ENCODE measurements around the gene KCNK5. TPM values are rescaled to one million over a fixed set of nuclear protein-coding genes. Genes with fewer than 3 reads are reported as not detected.

The KCNK5 gene
- total RNA-seq, 4 donors from 2014 or later: 10.0 to 110 (median 49.7) TPM

GRCh38 chr6:39189131-39189530 is 40.1 kb downstream of the KCNK5 start:
- 84 to 88% methylated on average over 8 of the region's 8 CpGs for WGBS, 2 donors
- DNase-seq (ENCODE audit: low spot score in 2 of 2): no peak
- intact Hi-C loops (cut with DNase I; ENCODE audit: low total_unique reads): no loop called here
- no peak for TF ChIP-seq POLR2A (IDR thresholded peaks at IDR 0.05)
- TF ChIP-seq CTCF (IDR thresholded peaks at IDR 0.05): no peak
- no peak overlapping the region for H3K4me3 ChIP-seq (ENCODE audit: low read depth, poor library complexity, severe bottlenecking)

GRCh38 chr6:39188571-39188970 is 40.7 kb downstream of the KCNK5 start:
- TF ChIP-seq POLR2A (IDR thresholded peaks at IDR 0.05) (no peak), CTCF (IDR thresholded peaks at IDR 0.05) (no peak)
- no peak overlapping the region for H3K4me3 ChIP-seq (ENCODE audit: low read depth, poor library complexity, severe bottlenecking)
- intact Hi-C loops (cut with DNase I; ENCODE audit: low total_unique reads): no loop called here
- 63 to 65% methylated on average over 7 of the region's 7 CpGs for WGBS, 2 donors
- DNase-seq (ENCODE audit: low spot score in 2 of 2): no peak

- DNase-seq (ENCODE audit: low spot score in 2 of 2): no peak
- H3K4me3 ChIP-seq (ENCODE audit: low read depth, poor library complexity, severe bottlenecking): no peak overlapping the region
- no peak for TF ChIP-seq POLR2A (IDR thresholded peaks at IDR 0.05)
- TF ChIP-seq CTCF (IDR thresholded peaks at IDR 0.05): no peak
- intact Hi-C loops (cut with DNase I; ENCODE audit: low total_unique reads): no loop called here
- 76 to 84% methylated on average over 4 of the region's 4 CpGs for WGBS, 2 donors
These were observed 41.2 kb downstream of the KCNK5 start for GRCh38 chr6:39188098-39188450.

GRCh38 chr6:39184906-39185580 is 44.2 kb downstream of the KCNK5 start:
- no peak overlapping the region for H3K4me3 ChIP-seq (ENCODE audit: low read depth, poor library complexity, severe bottlenecking)
- no peak for DNase-seq (ENCODE audit: low spot score in 2 of 2)
- intact Hi-C loops (cut with DNase I; ENCODE audit: low total_unique reads): no loop called here
- TF ChIP-seq POLR2A (IDR thresholded peaks at IDR 0.05) (no peak), CTCF (IDR thresholded peaks at IDR 0.05) (no peak)
- 61 to 72% methylated on average over 5 of the region's 5 CpGs for WGBS, 2 donors

- DNase-seq (ENCODE audit: low spot score in 2 of 2): no peak
- 65 to 84% methylated on average over 3 of the region's 3 CpGs for WGBS, 2 donors
- no peak for TF ChIP-seq CTCF (IDR thresholded peaks at IDR 0.05)
- no peak for TF ChIP-seq POLR2A (IDR thresholded peaks at IDR 0.05)
- H3K4me3 ChIP-seq (ENCODE audit: low read depth, poor library complexity, severe bottlenecking): no peak overlapping the region
- intact Hi-C loops (cut with DNase I; ENCODE audit: low total_unique reads): no loop called here
These were observed 46.7 kb downstream of the KCNK5 start for GRCh38 chr6:39182604-39183003.

- WGBS, 2 donors: 86 to 91% methylated on average over 4 of the region's 4 CpGs
- H3K4me3 ChIP-seq (ENCODE audit: low read depth, poor library complexity, severe bottlenecking): no peak overlapping the region
- TF ChIP-seq POLR2A (IDR thresholded peaks at IDR 0.05): no peak
- TF ChIP-seq CTCF (IDR thresholded peaks at IDR 0.05): no peak
- intact Hi-C loops (cut with DNase I; ENCODE audit: low total_unique reads): no loop called here
- DNase-seq (ENCODE audit: low spot score in 2 of 2): no peak
These were observed 47.4 kb downstream of the KCNK5 start for GRCh38 chr6:39181826-39182225.
